AG10803 (cell line): ENCODE data around the gene UGT2B15.
"Not testable (repeated sequence)": the region's sequence is repeated elsewhere in the genome, so short reads cannot be mapped to it uniquely, and the experiment has no call there.

Experiments used
- DNase-seq: peaks from one replicate; pipeline ENCODE4 v3.0.0; 2010; ENCODE audit warnings: low read depth
- H3K4me3 ChIP-seq: 2 replicates; pipeline ENCODE4 v1.5.1; 2011; ENCODE audit warnings: mild to moderate bottlenecking, low read length, control low read depth
- TF ChIP-seq, protein P1 (sequence below): conservative IDR thresholded peaks from 2 replicates; pipeline ENCODE4 v1.5.1; 2011; ENCODE audit warnings: mild to moderate bottlenecking, low read length, control low read depth, inconsistent platforms

UGT2B15 gene

DNA sequence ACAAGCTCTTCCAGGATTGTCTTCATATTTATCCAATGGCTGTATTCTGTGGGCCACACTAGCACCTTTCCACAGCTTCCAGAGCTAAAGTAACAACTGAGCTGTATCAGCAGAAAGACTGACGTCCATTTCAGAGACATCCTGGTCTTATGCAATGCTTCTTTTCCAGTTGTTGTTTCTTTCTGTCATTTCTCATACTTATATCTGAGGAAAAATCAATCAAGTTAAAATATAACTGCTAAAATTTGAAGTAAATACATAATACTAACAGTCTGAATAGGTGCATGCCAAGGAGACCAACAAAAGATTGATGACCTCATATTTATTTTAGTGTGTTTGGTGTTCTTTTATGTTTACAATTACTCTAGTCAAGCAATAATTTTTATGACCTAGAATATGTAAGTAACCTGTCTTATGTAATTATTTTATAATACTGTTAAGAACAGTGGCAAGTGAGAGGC lies at the start of gene UGT2B15:
Gene UGT2B15 (minus strand): TSS at position 174 of the 461 bp plus-strand sequence. CDS start 34 bp downstream, at position 140.
- not testable (repeated sequence) for H3K4me3 ChIP-seq, DNase-seq

DNA sequence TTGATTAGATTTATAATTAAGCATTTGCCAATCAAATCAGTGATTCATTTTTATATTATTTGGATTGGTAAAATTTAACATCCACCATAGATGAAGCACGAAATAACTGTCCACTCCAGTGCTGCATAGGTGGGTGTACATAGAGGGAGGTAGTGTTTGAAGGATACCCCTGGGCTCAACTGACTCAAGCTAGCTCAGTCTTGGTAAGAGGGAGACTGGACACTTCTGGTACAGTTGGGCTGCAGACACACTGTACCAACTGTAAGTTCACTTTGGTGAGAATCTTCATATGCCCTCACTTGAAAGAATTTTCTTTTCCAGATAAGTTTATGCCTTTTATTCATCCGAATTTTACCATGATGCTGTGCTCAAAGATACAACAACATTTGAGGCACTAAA lies 48.6 kb upstream of the UGT2B15 start:
- TF ChIP-seq, protein P1, sequence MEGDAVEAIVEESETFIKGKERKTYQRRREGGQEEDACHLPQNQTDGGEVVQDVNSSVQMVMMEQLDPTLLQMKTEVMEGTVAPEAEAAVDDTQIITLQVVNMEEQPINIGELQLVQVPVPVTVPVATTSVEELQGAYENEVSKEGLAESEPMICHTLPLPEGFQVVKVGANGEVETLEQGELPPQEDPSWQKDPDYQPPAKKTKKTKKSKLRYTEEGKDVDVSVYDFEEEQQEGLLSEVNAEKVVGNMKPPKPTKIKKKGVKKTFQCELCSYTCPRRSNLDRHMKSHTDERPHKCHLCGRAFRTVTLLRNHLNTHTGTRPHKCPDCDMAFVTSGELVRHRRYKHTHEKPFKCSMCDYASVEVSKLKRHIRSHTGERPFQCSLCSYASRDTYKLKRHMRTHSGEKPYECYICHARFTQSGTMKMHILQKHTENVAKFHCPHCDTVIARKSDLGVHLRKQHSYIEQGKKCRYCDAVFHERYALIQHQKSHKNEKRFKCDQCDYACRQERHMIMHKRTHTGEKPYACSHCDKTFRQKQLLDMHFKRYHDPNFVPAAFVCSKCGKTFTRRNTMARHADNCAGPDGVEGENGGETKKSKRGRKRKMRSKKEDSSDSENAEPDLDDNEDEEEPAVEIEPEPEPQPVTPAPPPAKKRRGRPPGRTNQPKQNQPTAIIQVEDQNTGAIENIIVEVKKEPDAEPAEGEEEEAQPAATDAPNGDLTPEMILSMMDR = no peak
- no peak for DNase-seq

DNA sequence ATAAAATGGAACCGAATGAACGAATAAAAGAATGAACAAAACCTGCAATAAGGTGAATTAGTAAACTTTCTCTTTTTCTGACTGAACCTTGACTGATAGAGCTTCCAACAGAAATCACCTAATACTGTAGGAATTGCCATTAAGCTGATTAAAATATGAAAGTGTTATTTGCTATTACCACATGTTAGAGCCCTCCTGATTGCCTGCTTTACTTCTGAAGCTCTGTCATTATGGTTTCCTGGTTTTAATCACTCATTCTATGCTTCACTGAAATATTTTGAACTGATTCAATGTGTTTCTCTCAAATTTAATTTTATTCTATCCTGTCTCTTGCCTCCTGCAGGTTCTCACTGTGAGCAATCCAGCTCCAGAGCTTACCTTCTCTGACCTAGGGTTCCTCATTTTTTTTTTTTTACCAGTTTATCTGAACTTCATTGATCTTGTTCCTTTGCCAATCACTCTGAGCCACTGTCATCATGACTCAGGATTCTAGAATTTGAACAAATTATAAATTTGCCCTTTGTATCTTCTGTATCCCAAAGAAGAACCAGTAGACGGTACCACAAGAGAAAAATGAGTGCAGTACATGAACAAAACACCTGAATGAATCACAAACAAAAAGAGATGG lies 48.1 kb upstream of the UGT2B15 start:
- TF ChIP-seq, protein P1 = no peak
- no peak for DNase-seq

More for the DNA sequence above, 48.6 kb upstream of the UGT2B15 start:
- no peak overlapping the region for H3K4me3 ChIP-seq

DNA sequence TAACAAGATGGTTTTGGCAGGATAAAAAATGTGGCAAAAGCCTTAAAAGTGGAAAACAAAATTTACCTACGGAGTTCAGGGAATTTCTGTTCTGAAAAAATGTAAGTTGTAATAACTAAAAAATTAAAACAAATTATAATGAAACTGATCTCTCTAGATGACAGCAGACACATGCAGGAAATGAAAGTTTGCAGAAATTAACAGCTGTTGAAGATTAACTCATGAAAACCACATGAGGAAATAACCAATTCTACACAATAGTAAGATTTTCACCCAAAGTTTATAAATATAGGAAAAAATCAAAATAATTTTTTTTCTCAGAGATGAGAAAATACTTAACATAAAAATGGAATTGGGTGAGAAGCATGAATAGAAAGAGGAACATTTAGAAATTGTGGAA lies 47.5 kb upstream of the UGT2B15 start:
- no peak overlapping the region for H3K4me3 ChIP-seq
- TF ChIP-seq, protein P1 = no peak
- DNase-seq = no peak

More for the DNA sequence above, 48.1 kb upstream of the UGT2B15 start:
- no peak overlapping the region for H3K4me3 ChIP-seq

DNA sequence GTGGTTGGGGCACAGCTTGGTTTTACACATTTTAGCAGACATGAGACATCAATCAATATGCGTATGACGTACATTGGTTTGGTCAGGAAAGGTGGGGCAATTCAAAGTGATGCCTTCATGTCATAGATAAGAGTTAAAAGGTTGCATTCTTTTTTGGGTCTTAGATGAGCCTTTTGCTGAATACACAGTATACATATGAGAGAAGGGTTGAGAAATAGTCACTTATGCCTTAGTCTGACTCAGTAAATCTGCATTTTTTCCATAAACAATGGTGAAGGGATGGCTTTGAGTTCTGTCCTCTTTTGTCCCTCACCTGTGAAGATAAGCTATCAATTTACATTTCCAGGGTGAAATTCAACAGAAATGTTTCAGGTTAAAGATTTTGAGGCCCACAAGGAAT lies 43.9 kb upstream of the UGT2B15 start:
- no peak overlapping the region for H3K4me3 ChIP-seq
- TF ChIP-seq, protein P1 = no peak
- DNase-seq = no peak

DNA sequence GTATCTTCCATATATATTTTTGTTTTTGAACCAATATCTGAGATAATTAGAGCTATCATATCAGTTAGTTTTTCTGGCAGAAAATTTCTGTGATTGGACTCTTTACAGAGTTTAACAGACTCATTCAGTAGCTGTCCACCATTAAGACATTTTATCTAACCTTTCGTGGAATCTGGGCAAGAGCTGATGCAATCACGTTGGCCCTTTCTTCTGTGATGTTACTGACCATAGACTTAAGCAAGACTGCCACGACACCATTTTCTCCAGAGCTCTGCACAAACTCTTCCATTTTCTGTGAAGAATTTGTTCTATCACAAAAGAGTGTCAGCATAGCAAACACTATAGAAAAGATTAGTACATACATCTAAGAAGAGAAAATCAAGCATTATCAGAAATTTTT lies 41.8 kb upstream of the UGT2B15 start:
- TF ChIP-seq, protein P1 = no peak
- no peak overlapping the region for H3K4me3 ChIP-seq
- no peak for DNase-seq

DNA sequence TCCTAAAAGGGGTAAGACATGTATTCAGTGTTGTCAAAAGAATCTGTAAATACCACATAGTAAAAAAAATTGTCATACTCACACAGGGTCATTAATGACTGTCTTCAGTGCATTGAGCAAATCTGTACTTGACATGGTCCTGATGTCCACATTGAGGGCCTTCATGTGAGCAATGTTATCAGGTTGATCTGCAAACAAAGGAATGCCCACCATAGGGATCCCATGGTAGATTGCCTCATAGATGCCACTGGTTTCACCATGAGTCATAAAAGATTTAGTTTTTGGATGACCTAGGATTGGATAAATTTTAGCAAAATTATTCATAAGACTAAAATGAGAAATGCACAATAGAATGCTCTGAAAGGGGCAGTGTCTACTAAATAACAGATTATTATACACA lies 38.1 kb upstream of the UGT2B15 start:
- no peak for DNase-seq

DNA sequence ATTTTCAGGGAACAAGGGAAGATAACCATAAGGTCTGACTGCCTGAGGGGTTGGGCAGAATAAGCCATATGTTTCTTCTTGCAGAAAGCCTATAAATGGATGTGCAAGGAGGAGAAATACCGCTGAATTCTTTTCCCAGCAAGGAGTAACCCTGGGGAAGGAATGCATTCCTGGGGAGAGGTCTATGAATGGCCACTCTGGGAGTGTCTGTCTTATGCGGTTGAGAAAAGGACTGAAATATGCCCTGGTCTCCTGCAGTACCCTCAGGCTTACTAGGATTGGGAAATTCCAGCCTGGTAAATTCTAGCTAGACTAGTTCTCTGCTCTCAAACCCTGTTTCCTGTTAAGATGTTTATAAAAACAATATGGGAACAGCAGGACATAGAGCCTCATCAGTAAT lies 32.7 kb upstream of the UGT2B15 start:
- not testable (repeated sequence) for H3K4me3 ChIP-seq, DNase-seq

More for the DNA sequence above, 38.1 kb upstream of the UGT2B15 start:
- TF ChIP-seq, protein P1 = no peak
- H3K4me3 ChIP-seq = no peak overlapping the region
